ENCODE data around the gene NDUFAF3. TPM values are rescaled to one million over a fixed set of nuclear protein-coding genes. Genes with fewer than 3 reads are reported as not detected.
A peak's percentile ranks its signal among the peaks of the same experiment; 100 is the strongest.
"Not testable (repeated sequence)": the region's sequence is repeated elsewhere in the genome, so short reads cannot be mapped to it uniquely, and the experiment has no call there.

Gene NDUFAF3
- total RNA-seq, 1 donor from 2014 or later = 61.4 TPM

GRCh38 chr3:49005303-49005680, 16.6 kb upstream of the NDUFAF3 start:
- H3K27me3 Mint-ChIP-seq (ENCODE audit: low read depth) = no peaks in the 10 kb centered on the region
- peaks cover 22% of the 10 kb centered on the region for H3K4me1 Mint-ChIP-seq
- no peaks in the 10 kb centered on the region for H3K9me3 Mint-ChIP-seq
- no peak overlapping the region for H3K4me3 Mint-ChIP-seq
- TF ChIP-seq CTCF (IDR thresholded peaks at IDR 0.05; ENCODE audit: unreplicated experiment) = no peak
- DNase-seq (ENCODE audit: low spot score in 2 of 2, unreplicated experiment in 2 of 2) = no peak
- no peaks in the 10 kb centered on the region for H3K36me3 Mint-ChIP-seq
- H3K27ac Mint-ChIP-seq = no peak overlapping the region

- Mint-ChIP-seq H3K27me3 (ENCODE audit: low read depth) (no peaks in the 10 kb centered on the region), H3K36me3 (no peaks in the 10 kb centered on the region), H3K4me3 (peak overlapping the region; percentile 97), H3K4me1 (peaks cover 22% of the 10 kb centered on the region), H3K9me3 (no peaks in the 10 kb centered on the region), H3K27ac (peak overlapping the region; percentile 100)
- DNase-seq (ENCODE audit: low spot score in 2 of 2, unreplicated experiment in 2 of 2) = no peak
- no peak for TF ChIP-seq CTCF (IDR thresholded peaks at IDR 0.05; ENCODE audit: unreplicated experiment)
Observed at GRCh38 chr3:49005998-49006397, 15.9 kb upstream of the NDUFAF3 start.

GRCh38 chr3:49006408-49007067, 15.4 kb upstream of the NDUFAF3 start:
- H3K27ac Mint-ChIP-seq = peak overlapping the region; percentile 100
- DNase-seq (ENCODE audit: low spot score in 2 of 2, unreplicated experiment in 2 of 2) = peak in 1 of 2 experiments; percentile 53
- H3K4me1 Mint-ChIP-seq = peaks cover 22% of the 10 kb centered on the region
- H3K27me3 Mint-ChIP-seq (ENCODE audit: low read depth) = no peaks in the 10 kb centered on the region
- H3K4me3 Mint-ChIP-seq = peak overlapping the region; percentile 97
- no peaks in the 10 kb centered on the region for H3K36me3 Mint-ChIP-seq
- H3K9me3 Mint-ChIP-seq = no peaks in the 10 kb centered on the region
- TF ChIP-seq CTCF (IDR thresholded peaks at IDR 0.05; ENCODE audit: unreplicated experiment) = no peak

GRCh38 chr3:49007068-49007770, 14.7 kb upstream of the NDUFAF3 start, which contains the start of gene WDR6:
Gene WDR6 (plus strand): TSS chr3:49007391. CDS start chr3:49007432, 41 bp downstream.
- Mint-ChIP-seq H3K27me3 (ENCODE audit: low read depth) (no peaks in the 10 kb centered on the region), H3K9me3 (no peaks in the 10 kb centered on the region), H3K36me3 (no peaks in the 10 kb centered on the region), H3K4me1 (peaks cover 22% of the 10 kb centered on the region), H3K4me3 (peak within 1 kb of the TSS; percentile 97), H3K27ac (peak within 1 kb of the TSS; percentile 100)
- peak; percentile 94 to 96 for DNase-seq (ENCODE audit: low spot score in 2 of 2, unreplicated experiment in 2 of 2)
- no peak for TF ChIP-seq CTCF (IDR thresholded peaks at IDR 0.05; ENCODE audit: unreplicated experiment)

GRCh38 chr3:49007771-49008528, 14.0 kb upstream of the NDUFAF3 start:
- no peaks in the 10 kb centered on the region for H3K9me3 Mint-ChIP-seq

GRCh38 chr3:49008627-49009026, 13.3 kb upstream of the NDUFAF3 start:
- Mint-ChIP-seq H3K4me1 (peaks cover 22% of the 10 kb centered on the region), H3K4me3 (peak overlapping the region; percentile 97), H3K27ac (peak overlapping the region; percentile 100)
- DNase-seq (ENCODE audit: low spot score in 2 of 2, unreplicated experiment in 2 of 2); H3K9me3 Mint-ChIP-seq; H3K27me3 Mint-ChIP-seq (ENCODE audit: low read depth); H3K36me3 Mint-ChIP-seq: not testable (repeated sequence)

More at GRCh38 chr3:49007771-49008528, 14.0 kb upstream of the NDUFAF3 start:
- Mint-ChIP-seq H3K4me1 (peaks cover 22% of the 10 kb centered on the region), H3K27me3 (ENCODE audit: low read depth) (no peaks in the 10 kb centered on the region), H3K4me3 (peak overlapping the region; percentile 97), H3K36me3 (no peaks in the 10 kb centered on the region), H3K27ac (peak overlapping the region; percentile 100)
- DNase-seq (ENCODE audit: low spot score in 2 of 2, unreplicated experiment in 2 of 2) = peak; percentile 79 to 80
- TF ChIP-seq CTCF (IDR thresholded peaks at IDR 0.05; ENCODE audit: unreplicated experiment) = no peak

All from mesothelial cell of epicardium (in vitro differentiated cells).